B cell (primary cell): Measurements from ENCODE around the gene BRI3BP.

Source experiments
- EZH2 ChIP-seq: IDR thresholded peaks from 2 replicates; pipeline ENCODE4 v1.6.1; 2012; ENCODE audit warnings: borderline replicate concordance, low read depth, mild to moderate bottlenecking, moderate library complexity, low read length; ENCODE audit not compliant: insufficient read depth, poor library complexity, severe bottlenecking
- TF ChIP-seq, protein P1 (sequence below): fragments of 200-600 bp; IDR thresholded peaks from one replicate; pipeline ENCODE4 v1.8.0; 2022; ENCODE audit warnings: antibody characterized with exemption, mild to moderate bottlenecking

DNA sequence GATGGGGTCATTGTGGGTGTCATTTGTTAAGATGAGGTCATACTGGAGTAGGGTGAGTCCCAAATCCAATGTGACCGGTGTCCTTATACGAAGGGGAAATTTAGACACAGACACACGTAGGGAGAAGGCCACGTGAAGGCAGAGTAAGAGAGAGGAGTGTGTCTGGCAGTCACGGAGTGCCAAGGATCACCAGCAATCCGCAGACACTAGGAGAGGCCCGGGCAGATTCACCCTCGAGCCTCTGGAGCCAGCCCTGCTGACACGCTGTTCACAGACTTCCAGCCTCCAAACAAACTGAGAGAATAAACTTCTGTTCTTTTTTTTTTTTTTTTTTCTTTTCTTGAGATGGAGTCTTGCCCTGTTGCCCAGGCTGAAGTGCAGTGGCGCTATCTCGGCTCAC is 24.9 kb downstream of the BRI3BP start:
- TF ChIP-seq EZH2, result no peak
- TF ChIP-seq, protein P1, sequence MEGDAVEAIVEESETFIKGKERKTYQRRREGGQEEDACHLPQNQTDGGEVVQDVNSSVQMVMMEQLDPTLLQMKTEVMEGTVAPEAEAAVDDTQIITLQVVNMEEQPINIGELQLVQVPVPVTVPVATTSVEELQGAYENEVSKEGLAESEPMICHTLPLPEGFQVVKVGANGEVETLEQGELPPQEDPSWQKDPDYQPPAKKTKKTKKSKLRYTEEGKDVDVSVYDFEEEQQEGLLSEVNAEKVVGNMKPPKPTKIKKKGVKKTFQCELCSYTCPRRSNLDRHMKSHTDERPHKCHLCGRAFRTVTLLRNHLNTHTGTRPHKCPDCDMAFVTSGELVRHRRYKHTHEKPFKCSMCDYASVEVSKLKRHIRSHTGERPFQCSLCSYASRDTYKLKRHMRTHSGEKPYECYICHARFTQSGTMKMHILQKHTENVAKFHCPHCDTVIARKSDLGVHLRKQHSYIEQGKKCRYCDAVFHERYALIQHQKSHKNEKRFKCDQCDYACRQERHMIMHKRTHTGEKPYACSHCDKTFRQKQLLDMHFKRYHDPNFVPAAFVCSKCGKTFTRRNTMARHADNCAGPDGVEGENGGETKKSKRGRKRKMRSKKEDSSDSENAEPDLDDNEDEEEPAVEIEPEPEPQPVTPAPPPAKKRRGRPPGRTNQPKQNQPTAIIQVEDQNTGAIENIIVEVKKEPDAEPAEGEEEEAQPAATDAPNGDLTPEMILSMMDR, result no peak
